Suppressor macrophage treated with lipopolysaccharide for 1 hour (primary cell): Measurements from ENCODE around the gene PTBP2.
"Not testable (repeated sequence)": the region's sequence is repeated elsewhere in the genome, so short reads cannot be mapped to it uniquely, and the experiment has no call there.

ENCODE experiments used
- DNase-seq, 3 donors: peaks; one replicate each; pipeline ENCODE4 v3.0.0-alpha.2; 2020 to 2022

The PTBP2 gene

DNA sequence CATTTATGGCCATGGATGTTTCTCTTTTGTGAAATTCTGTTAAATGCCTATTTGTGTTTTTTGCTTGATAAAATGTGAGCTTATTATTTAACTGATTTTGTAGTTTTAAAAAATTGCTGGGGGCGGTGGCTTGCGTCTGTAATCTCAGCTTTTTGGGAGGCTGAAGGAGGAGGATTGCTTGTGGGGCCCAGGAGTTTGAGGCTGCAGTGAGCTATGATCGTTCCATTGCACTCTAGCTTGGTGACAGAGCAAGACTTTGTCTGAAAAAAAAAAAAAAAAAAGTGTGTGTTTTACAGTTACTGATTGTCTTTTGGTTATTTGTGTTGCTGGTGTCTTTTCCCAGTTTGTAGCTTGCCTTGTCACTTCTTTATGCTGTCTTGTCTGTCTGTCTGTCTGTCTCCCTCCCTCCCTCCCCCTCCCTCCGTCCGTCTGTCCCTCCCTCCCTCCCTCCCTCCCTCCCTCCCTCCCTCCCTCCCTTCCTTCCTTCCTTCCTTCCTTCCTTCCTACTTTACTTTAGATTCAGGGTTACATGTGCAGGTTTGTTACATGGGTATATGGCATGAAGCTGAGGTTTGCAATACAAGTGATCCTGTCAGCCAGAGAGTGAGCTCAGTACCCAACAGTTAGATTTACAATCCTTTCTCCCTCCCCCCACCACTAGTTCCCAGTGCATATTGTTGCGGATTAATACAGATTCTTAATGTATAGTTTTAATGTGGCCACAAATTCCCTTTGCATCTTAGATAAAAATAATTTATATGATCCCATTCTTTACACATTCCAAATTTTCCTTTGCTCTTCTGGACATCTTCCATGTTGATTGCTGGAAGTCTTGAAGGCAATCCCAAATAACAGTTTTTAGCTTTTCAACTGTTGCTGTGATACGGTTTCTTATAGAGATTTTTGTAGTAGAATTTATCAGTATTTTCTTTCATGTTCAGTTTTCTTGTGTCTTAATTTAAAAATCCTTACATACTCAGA is 25.1 kb downstream of the PTBP2 start:
- DNase-seq: no peak

DNA sequence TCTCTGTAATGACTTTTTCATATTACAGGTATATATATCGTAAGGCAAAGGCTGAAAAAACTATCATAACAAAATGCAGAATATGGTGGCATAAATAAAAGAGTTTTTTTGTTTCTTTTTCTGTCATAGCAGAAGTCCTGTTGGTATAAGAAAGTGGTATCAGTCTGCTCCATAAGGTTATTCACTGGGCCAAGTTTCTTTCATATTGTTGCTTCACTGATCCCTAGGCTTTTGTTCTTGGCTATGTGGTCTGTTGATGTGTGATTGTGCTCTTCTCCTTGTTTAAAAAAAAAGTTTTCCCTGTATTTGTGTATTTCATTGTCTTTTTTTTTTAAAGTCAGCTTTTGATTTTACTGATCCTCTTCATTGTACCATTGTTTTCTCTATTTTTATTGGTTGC is 26.0 kb downstream of the PTBP2 start:
- DNase-seq: no peak

DNA sequence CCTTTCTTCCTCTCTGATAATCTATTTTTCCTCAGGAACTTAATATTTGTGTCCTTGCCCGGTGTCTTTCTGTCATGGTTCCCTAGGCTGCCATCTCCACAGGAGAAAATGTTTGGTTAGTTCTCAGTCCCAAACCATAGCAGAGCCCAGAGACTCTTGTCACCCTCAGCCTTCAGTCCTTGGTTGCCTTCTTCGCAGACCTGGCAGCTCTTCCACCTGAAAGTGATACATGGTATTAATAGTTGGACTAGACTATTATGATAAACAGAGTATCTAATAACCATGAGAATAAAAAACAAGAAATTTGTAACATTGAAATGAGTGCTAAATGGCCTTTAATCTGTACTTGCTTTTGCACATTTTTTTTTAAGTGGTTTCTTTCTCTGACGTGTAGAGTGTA is 26.5 kb downstream of the PTBP2 start:
- no peak for DNase-seq

DNA sequence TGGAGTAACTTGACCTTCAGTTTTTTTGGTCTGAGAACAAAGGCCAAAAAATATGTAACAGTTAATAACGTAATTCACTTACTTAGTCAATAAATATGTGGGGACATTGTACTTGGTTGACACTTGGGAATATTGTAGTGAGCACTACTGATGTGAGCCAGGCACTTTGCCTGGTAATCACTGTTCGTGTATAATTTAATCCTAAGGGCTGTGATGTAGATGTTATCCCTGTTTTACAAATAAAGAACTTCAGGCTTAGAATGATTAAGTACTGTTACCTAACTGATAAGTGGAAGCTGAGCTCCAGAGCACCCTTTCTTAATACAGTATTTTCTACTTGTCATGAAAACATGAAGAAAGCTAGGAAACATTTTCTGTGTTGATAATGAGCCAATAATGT is 28.0 kb downstream of the PTBP2 start:
- no peak for DNase-seq

DNA sequence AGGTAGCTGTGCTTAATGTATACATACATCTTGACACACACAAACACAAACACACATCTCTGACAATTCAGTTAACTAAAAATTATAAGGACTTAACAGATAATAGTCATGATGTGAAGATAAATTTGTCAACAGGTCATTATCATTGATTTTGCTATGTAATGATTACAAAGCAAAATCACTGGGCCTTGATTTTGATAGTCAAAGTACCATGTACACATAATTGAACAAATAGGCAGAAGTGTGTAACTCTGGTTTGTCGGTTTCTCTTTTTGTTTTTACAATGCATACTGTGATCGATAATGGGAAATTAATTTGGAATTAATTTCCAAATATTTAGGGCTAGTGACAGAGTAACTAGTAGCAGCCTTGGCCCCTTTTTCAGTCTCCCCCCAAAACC is 30.8 kb downstream of the PTBP2 start:
- DNase-seq: no peak

DNA sequence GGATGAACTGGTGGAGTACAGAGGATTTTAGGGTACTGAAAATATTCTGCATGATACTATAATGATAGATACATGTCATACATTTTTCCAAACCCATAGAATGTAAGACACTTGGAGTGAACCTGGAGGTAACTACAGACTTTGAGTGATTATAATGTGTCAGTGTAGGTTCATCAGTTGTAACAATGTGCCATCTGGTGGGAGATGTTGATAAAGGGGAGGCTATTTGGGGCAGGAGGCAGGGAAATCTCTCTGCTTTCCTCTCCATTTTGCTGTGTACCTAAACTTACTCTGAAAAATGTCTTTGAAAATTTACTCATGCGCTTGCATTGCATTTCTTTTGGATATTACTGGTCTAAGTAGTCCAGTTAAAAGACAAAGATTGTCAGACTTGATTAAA is 35.2 kb downstream of the PTBP2 start:
- DNase-seq: peak in 1 of 3 donors; percentile 9

DNA sequence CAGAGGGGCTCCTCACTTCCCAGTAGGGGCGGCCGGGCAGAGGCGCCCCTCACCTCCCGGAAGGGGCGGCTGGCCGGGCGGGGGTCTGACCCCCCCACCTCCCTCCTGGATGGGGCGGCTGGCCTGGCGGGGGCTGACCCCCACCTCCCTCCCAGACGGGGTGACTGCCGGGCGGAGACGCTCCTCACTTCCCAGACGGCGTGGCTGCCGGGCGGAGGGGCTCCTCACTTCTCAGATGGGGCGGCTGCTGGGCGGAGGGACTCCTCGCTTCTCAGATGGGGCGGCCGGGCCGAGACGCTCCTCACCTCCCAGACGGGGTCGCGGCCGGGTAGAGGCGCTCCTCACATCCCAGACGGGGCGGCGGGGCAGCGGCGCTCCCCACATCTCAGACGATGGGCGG is 41.0 kb downstream of the PTBP2 start:
- not testable (repeated sequence) for DNase-seq

DNA sequence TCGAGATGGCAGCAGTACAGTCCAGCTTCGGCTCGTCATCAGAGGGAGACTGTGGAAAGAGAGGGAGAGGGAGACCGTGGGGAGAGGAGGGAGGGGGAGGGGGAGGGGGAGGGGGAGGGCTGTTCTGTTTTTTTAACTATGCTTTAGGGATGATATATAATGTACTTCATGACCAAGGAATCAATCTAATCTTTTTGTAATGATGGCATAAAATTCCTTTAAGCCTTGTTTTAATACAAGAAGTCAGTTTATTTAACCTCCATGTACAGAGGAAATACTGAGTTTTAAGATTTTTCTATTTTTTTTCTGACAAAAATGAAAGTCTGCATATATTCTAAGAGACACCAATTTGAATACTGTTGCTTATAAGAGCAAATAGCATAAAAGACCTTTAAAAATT is 41.9 kb downstream of the PTBP2 start:
- no peak for DNase-seq

DNA sequence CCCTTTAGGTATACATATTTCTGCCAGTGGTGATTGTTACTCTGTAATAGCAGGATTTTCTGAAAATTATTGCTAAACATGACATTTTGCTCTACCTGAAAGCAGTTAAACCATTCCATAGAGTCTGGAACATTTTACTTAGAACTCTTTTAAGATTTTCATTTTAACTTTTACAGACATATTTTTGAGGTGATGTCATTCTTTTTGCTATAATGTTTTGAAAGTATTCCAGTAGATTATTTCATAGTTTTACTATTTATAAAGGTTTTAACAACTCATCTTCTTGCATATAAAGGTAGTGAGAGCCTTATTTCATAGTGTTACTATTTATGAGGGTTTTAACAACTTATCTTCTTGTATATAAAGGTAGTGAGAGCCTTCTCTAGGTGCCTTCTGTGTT is 42.9 kb downstream of the PTBP2 start:
- DNase-seq: no peak

DNA sequence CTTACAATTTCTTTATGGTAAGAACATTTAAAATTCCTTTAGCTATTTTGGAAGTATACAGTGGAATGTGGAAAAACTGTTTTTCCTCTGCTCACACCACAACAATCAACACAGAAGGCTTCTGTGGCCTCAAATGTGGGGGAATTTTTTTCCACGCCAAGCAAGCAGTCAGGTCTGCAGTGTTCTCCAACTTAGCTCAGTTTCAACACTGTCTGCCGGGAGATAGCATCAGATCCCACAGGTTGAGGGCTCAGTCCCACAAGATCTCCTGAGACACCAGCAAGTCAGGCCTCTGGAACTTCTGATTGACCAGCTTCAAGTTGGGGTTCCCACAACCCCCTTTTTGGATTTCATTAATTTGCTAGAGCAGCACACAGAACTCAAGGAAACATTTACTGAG is 50.3 kb downstream of the PTBP2 start:
- no peak for DNase-seq

DNA sequence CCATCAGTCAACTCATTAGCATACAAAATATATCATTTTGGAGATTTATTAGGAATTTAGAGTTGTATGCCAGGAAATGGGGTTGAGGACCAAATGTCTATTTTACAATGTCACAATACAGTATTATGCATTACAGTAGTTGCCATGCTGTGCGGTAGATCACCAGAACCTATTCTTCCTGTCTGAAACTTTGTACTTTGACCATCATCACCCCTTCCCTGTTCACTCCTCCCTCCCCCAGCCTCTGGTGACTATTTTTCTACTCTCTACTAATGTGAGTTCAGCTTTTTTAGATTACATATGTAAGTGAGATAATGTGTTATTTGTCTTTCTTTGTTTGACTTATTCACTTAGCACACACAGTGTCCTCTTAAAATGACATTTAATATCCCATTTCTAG is 50.8 kb downstream of the PTBP2 start:
- DNase-seq: no peak

DNA sequence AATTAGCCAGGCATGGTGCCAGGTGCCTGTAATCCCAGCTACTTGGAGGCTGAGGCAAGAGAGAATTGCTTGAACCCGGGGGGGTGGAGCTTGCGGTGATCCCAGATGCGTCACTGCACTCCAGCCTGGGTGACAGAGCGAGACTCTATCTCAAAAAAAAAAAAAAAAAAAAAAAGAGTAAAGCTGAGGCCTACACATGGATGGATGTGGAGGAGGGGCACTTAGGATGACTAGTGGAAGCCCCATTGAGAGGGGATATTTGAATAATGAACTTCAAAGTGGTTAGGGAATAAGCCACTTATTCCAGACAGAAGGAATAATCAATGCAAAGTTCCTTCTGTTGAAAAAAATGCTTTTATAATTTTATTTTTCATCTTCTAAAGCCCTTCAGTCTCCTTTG is 51.4 kb downstream of the PTBP2 start:
- no peak for DNase-seq

DNA sequence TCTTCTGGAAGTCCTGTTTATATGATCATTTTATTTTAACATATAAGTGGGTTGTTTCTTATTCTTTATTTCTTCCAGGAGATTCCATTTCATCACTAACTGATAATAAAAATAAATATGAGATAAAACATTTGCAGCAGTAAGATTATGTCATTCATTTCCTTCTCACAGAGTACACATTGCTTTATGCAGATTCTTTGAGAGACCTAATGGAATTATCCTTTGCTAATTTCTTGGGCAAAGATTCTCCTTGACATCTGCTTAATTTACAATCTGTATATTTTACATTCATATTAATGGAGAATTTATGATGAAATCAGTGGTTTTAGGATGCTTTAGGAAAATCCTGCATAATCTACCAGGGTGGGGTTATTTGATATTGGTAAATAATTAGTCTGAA is 60.6 kb downstream of the PTBP2 start:
- no peak for DNase-seq

DNA sequence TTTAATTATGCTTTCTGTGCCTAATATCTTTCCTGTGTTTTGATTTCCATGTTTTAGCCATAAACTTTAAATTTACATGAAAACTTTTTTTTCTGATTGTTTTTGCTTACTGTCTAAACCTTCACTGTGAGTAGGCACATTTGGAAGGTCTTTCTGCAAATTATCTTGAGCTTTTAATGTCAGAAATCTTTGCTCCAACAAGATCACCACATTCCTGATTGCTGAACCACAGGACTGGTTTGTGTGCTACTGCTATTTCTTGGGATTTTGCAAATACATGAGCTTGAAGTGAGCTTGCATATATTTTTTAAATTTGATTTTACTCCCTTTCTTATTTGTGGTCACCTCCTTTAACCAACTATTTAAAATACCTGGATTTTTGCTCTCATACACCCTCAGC is 61.3 kb downstream of the PTBP2 start:
- no peak for DNase-seq

DNA sequence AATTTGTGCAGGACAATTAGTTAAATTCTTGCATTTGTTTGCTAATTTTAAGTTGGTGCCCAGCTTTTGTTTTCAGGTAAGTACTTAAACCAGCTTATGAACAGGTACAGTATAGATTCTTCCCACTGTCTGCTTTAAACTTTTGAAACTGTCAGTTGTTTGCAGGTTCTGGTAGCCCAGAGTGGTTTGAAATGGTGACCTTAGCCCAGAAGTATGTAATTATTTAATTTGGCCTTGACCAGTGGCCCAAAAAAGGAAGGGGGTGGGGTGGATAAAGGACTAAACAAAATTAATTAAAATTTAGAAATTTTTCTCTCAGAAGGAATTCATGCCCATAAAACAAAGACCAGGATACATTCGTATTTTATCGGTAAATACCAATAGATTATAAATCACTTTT is 69.0 kb downstream of the PTBP2 start:
- no peak for DNase-seq

DNA sequence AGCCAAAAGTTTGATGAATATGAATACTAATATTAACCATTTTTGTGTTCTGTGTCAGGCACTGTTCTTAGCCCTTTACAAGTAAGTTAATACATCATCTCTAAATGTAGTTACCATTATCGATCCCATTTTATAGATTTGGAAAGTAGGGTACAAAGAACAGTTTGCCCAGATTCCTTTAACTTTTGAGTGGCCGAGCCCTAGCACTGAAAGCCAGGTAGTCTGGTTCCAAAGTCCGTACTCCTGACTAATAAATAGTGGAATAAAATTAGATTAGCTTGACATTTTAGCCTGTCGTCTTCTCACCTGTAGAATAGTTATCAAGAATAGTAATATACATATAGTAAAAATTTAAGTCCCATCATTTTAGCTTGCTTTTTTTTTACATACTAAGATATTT is 70.6 kb downstream of the PTBP2 start:
- DNase-seq: no peak

DNA sequence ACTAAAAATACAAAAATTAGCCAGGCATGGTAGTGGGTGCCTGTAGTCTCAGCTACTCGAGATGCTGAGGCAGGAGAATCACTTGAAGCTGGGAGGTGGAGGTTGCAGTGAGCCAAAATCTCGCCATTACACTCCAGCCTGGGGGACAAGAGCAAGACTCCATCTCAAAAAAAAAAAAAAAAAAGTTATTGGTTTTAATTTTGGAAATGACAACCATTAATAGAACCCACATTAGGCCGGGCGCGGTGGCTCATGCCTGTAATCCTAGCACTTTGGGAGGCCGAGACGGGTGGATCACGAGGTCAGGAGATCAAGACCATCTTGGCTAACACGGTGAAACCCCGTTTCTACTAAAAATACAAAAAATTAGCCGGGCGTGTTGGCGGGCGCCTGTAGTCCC is 80.1 kb downstream of the PTBP2 start:
- not testable (repeated sequence) for DNase-seq

DNA sequence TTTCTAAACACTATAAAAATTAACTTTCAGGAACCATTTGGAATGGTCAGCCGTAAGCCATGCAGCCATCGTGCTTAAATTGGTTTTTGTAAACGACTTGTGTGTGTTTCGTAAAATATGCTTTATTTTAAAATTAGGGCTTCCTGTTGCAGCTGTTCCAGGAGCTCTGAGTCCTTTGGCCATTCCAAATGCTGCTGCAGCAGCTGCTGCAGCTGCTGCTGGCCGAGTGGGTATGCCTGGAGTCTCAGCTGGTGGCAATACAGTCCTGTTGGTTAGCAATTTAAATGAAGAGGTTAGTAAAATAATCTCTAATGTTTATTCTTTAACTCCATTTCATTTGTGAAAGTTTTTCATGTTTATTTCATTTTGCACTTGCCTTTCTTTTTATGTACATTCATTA is 83.1 kb downstream of the PTBP2 start:
- DNase-seq: no peak

DNA sequence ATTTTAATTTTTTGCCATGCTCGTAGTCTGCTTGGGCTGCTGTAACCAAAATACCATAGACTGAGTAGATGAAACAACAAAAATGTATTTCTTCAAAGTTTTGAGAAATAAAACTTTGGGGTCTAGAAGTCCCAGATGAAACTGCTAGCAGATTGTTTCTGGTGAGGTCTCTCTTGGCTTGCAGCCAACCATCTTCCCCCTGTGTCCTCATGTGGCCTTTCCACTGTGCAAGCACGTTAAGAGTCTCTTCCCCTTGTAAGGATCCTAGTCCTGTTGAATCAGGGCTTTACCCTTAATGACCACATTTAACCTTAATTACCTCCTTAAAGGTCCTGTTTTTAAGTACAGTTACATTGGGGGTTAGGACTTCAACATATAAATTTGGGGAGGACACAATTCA is 86.6 kb downstream of the PTBP2 start:
- peak in 1 of 3 donors; percentile 2 for DNase-seq

DNA sequence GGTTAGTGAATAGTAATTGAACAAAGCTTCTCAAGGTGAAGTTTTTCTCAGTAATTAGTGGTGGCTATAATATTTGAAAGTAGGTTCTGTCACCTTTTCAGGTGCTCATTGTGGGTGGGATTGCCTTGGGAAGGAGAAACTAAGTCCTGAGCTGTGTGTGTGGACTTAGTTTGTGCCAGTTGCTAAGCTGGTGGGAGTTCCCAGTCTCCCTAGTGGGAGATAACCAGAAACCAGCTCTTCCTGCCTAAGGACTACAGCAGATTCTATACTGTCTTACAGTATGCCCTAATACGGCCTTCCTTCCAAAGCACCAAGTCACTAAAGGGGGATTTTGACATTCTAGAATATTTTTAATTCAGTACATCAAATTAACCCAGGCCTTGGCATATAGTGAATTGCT is 94.3 kb downstream of the PTBP2 start:
- no peak for DNase-seq

DNA sequence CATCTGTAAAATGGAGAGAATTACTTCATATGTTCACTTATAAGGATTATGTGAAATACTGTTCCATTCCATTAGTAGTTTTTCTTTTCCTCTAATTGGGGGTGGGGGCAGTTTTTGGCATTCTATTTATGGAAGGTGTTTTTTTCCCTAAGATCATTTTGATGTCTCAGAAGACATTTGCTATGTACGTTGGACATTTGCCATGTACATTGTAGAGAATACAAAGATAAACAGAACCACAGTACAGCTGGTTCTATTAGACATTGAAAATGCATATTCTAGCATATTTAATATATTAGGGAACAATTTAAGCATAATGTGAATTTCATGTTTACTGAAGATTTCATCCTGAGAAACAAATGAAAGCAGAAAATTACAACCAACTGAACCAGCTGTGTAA is 98.5 kb downstream of the PTBP2 start:
- no peak for DNase-seq

DNA sequence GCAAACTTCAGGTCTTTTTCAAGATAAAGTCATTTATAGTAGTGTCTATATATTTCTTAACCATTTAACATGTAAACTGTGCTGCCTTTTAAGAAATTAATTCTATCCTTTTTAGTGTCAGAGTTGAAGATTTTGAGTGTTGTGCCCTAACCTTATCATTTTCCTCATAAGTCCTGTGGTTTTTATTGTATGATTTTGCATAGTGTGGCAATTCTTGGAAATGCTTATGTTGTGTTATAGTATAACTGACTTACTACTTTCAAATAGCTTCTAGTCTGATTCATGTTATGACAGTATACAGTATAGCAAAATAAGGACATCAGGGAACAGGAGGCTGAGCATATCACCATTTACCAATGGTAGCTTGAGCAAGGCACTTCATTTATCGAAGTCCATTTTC is 99.1 kb downstream of the PTBP2 start:
- no peak for DNase-seq

DNA sequence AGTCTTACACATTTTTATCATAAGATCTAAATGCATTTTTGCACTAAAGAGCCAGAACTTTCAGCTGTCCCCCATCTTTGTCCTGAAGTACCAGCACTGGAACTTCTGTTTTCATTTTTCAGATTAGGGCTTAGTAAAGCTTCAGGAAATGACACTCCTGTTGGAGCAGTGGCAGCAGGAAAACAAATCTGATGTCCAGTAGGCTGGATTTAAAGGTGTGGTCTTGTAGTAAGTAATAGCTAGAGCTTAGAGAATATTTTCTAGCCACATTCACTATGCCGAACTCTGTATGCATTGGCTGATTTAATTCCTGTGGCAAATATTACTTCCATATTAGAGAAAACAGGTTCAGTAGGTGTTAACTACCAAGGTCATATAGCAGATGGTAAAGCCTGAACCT is 103.6 kb downstream of the PTBP2 start:
- no peak for DNase-seq

DNA sequence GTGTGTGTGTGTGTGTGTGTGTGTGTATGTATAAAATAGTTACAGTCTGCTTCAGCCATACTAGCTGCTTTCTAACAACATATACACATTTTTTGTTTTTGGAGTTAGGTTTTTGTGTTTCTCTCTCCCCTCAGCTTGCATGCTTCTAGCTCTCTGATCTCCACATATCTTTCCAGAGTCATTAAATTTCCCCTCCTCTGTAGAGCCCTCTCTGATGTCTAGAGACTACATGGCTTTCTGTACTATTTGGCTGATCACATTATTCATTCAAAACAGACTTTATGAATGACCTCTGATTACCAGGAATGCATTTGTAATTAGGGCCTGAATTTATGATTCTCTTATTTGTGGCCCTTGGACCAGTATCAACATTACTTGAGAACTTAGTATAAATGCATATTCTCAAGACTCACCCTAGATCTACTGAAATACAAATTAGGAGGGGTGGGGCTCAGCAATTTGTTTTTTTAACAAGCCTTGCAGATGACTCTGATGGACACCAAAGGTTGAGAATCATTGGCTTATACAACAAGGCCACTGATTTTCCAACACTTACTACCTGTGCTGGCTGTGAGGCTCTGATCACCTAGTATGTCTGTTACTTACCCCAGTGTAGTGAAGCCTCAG is 104.5 kb downstream of the PTBP2 start:
- no peak for DNase-seq

DNA sequence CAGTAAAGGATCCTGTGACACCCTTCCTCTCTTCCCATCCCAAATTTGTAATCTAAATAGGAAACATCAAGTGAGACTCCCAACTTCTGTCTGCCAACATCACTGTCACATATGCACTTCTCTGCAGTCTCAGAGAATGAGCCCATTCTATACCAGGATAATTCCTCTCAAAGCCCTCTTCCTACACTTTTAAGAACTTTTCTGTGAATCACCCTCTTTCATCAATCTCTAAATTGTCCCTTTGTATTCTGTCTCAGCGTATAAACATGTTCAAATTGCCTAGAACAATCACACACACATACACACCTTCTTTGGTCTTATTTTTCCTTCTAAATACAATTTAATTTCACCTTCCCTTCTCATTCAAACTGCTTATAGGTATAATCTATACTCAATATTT is 111.8 kb downstream of the PTBP2 start:
- DNase-seq: no peak
